ENCODE measurements around the gene CCL28. TPM values are rescaled to one million over a fixed set of nuclear protein-coding genes. Genes with fewer than 3 reads are reported as not detected.
"Not testable (repeated sequence)": the region's sequence is repeated elsewhere in the genome, so short reads cannot be mapped to it uniquely, and the experiment has no call there.

The CCL28 gene
- total RNA-seq, 1 experiment from 2014 or later: 8.5 TPM

DNA sequence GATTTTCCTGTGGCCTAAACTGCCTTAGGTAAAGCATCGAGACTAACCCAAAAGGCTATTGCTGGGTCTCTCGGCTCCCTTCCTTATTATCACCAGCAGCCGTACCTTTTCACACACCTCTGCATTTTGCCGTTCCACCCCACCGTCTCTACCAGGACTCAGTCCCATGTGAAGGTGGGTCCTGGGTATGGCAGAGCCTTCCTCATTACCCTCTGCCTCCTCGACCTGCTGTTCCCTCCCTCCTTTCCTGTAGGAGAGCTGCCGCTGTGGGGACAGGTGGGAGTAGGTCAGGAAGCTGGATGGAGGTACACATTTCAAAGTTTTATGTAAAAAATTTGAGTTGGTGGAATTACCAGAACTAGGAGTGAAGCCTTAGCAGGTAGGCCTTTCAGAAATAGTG is 1.8 kb downstream of the CCL28 start:
- ChIA-PET CTCF (no interaction called here), POLR2A (ENCODE audit: unreplicated experiment) (no interaction called here)
- DNase-seq: no peak
- Histone ChIP-seq H3K4me1 (ENCODE audit: insufficient read depth, low read length) (no peaks in the 10 kb centered on the region), H3F3A (ENCODE audit: low read length, unreplicated experiment) (no peaks in the 10 kb centered on the region), H3K27ac (ENCODE audit: low read length) (no peak overlapping the region), H2AFZ (ENCODE audit: low read length) (no peak overlapping the region), H3K27me3 (ENCODE audit: low read length) (no peaks in the 10 kb centered on the region), H3K9me3 (ENCODE audit: low read length) (no peaks in the 10 kb centered on the region), H3K9me2 (replicated peaks; ENCODE audit: low read length) (no peaks in the 10 kb centered on the region), H3K79me2 (ENCODE audit: low read length) (no peaks in the 10 kb centered on the region), H4K20me1 (ENCODE audit: low read length) (no peaks in the 10 kb centered on the region), H3K4me2 (ENCODE audit: low read length) (no peak overlapping the region), H3K4me3 (ENCODE audit: low read length) (no peak overlapping the region), H3K36me3 (ENCODE audit: low read depth, low read length) (no peaks in the 10 kb centered on the region), H3K9ac (ENCODE audit: low read length) (no peak overlapping the region)
- no TSS peak for BruUV-seq (replicated peaks)
- intact Hi-C loops (cut with micrococcal nuclease): no loop called here
- ATAC-seq: no peak
- TF ChIP-seq EZH2phosphoT487 (IDR thresholded peaks at IDR 0.05; ENCODE audit: borderline replicate concordance, low read length): no peak

DNA sequence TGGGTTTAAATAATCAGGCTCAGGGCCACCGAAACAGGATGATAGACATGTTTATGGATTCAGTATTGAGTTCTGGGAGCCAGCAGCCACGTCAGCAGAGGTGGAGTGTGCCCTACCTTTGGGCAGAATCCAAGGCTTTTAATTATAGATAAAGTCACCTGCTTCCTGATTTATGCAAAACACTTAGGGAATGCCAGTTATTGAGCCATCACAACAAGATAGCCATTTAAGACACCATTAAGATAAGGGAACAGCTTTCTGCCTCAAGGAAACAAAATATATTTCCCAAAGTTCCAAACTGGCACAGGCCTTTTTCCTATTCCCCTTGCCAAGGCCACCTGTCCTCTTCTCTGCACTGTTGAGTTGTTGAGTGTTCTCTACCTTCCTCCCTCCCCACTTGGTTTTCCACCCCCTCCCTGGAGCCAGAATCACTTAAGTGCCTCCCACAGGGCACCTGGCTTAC is 2.4 kb downstream of the CCL28 start:
- Histone ChIP-seq H3K4me1 (ENCODE audit: insufficient read depth, low read length) (no peaks in the 10 kb centered on the region), H3K9ac (ENCODE audit: low read length) (no peak overlapping the region), H3K36me3 (ENCODE audit: low read depth, low read length) (no peaks in the 10 kb centered on the region), H2AFZ (ENCODE audit: low read length) (no peak overlapping the region), H3F3A (ENCODE audit: low read length, unreplicated experiment) (no peaks in the 10 kb centered on the region), H3K4me2 (ENCODE audit: low read length) (no peak overlapping the region), H3K27me3 (ENCODE audit: low read length) (no peaks in the 10 kb centered on the region), H3K79me2 (ENCODE audit: low read length) (no peaks in the 10 kb centered on the region), H3K27ac (ENCODE audit: low read length) (no peak overlapping the region), H3K9me2 (replicated peaks; ENCODE audit: low read length) (no peaks in the 10 kb centered on the region), H3K4me3 (ENCODE audit: low read length) (no peak overlapping the region), H3K9me3 (ENCODE audit: low read length) (no peaks in the 10 kb centered on the region), H4K20me1 (ENCODE audit: low read length) (no peaks in the 10 kb centered on the region)
- intact Hi-C loops (cut with micrococcal nuclease): no loop called here
- TF ChIP-seq EZH2 (IDR thresholded peaks at IDR 0.05; ENCODE audit: low read length, unreplicated experiment) (no peak), EZH2phosphoT487 (IDR thresholded peaks at IDR 0.05; ENCODE audit: borderline replicate concordance, low read length) (no peak), CTCF (conservative IDR thresholded peaks at IDR 0.05; ENCODE audit: low read depth, low read length) (no peak)
- ChIA-PET POLR2A (ENCODE audit: unreplicated experiment) (no interaction called here), CTCF (no interaction called here)
- ATAC-seq (no peak), DNase-seq (no peak)
- BruUV-seq (replicated peaks): no TSS peak

DNA sequence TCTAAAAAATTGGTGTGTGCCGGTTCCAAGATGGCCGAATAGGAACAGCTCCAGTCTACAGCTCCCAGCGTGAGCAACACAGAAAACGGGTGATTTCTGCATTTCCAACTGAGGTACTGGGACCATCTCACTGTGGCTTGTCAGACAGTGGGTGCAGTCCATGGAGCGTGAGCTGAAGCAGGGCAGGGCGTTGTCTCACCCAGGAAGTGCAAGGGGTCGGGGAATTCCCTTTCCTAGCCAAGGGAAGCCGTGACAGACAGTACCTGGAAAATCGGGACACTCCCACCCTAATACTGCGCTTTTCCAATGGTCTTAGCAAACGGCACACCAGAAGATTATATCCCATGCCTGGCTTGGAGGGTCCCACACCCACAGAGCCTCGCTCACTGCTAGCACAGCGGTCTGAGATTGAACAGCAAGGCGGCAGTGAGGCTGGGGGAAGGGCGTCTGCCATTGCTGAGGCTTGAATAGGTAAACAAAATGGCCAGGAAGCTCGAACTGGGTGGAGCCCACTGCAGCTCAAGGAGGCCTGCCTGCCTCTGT is 9.6 kb downstream of the CCL28 start:
- H3K9me3 ChIP-seq (ENCODE audit: low read length); H3K9me2 ChIP-seq (replicated peaks; ENCODE audit: low read length); H3K27ac ChIP-seq (ENCODE audit: low read length); CTCF ChIA-PET; H3K79me2 ChIP-seq (ENCODE audit: low read length); H3K9ac ChIP-seq (ENCODE audit: low read length); ATAC-seq; H3K27me3 ChIP-seq (ENCODE audit: low read length); H3F3A ChIP-seq (ENCODE audit: low read length, unreplicated experiment); BruUV-seq (replicated peaks); intact Hi-C loops (cut with micrococcal nuclease); H3K36me3 ChIP-seq (ENCODE audit: low read depth, low read length); H3K4me3 ChIP-seq (ENCODE audit: low read length); H2AFZ ChIP-seq (ENCODE audit: low read length); H3K4me1 ChIP-seq (ENCODE audit: insufficient read depth, low read length); DNase-seq; H3K4me2 ChIP-seq (ENCODE audit: low read length); H4K20me1 ChIP-seq (ENCODE audit: low read length); POLR2A ChIA-PET (ENCODE audit: unreplicated experiment): not testable (repeated sequence)

GRCh38 chr5:43401827-43402226 is 10.4 kb downstream of the CCL28 start:
- H3K4me1 ChIP-seq (ENCODE audit: insufficient read depth, low read length): peaks cover 8% of the 10 kb centered on the region; the same call in 1 of the 2 replicates
- no TSS peak for BruUV-seq (replicated peaks)
- DNase-seq (peak; percentile 43), ATAC-seq (peak; percentile 54; the same call in 1 of the 2 replicates)
- no peak overlapping the region for H3K27ac ChIP-seq (ENCODE audit: low read length)
- TF ChIP-seq CTCF (conservative IDR thresholded peaks at IDR 0.05; ENCODE audit: low read depth, low read length): peak; percentile 51
- TF ChIP-seq EZH2phosphoT487 (IDR thresholded peaks at IDR 0.05; ENCODE audit: borderline replicate concordance, low read length): no peak
- H3K79me2 ChIP-seq (ENCODE audit: low read length): 0 out of 2 replicates have a peak, but pooled peaks cover 6% of the 10 kb centered on the region
- ChIA-PET POLR2A (ENCODE audit: unreplicated experiment) (no interaction called here), CTCF (interaction anchor here (1.0 kb wide), 1 partner anchor 82 kb away, joined by 5 read pairs; the partner anchor contains the start of gene TMEM267)
- no peak overlapping the region for H3K9ac ChIP-seq (ENCODE audit: low read length)
- H2AFZ ChIP-seq (ENCODE audit: low read length): no peak overlapping the region
- H3K36me3 ChIP-seq (ENCODE audit: low read depth, low read length): no peaks in the 10 kb centered on the region
- H3F3A ChIP-seq (ENCODE audit: low read length, unreplicated experiment): no peaks in the 10 kb centered on the region
- H3K4me3 ChIP-seq (ENCODE audit: low read length): no peak overlapping the region
- H4K20me1 ChIP-seq (ENCODE audit: low read length): no peaks in the 10 kb centered on the region
- no peaks in the 10 kb centered on the region for H3K27me3 ChIP-seq (ENCODE audit: low read length)
- no peaks in the 10 kb centered on the region for H3K9me3 ChIP-seq (ENCODE audit: low read length)
- intact Hi-C loops (cut with micrococcal nuclease): no loop called here
- no peak overlapping the region for H3K4me2 ChIP-seq (ENCODE audit: low read length)
- no peaks in the 10 kb centered on the region for H3K9me2 ChIP-seq (replicated peaks; ENCODE audit: low read length)

Data from PC-3 (cell line).